HG03039 (cell line): ENCODE results near the gene FAM72D.
"Not testable (repeated sequence)": the region's sequence is repeated elsewhere in the genome, so short reads cannot be mapped to it uniquely, and the experiment has no call there.

Source experiments
- ATAC-seq: cut with Tn5 transposase; IDR thresholded peaks from one replicate; pipeline ENCODE4 v1.9.1; 2021; ENCODE audit warnings: mild to moderate bottlenecking, moderate library complexity; ENCODE audit not compliant: unreplicated experiment

The FAM72D gene

GRCh38 chr1:145144264-145144913 lies 48.6 kb downstream of the FAM72D start:
- not testable (repeated sequence) for ATAC-seq

- ATAC-seq = not testable (repeated sequence)
These were observed 50.5 kb downstream of the FAM72D start for GRCh38 chr1:145146308-145146707.

GRCh38 chr1:145147172-145147571 lies 51.4 kb downstream of the FAM72D start:
- ATAC-seq = not testable (repeated sequence)

GRCh38 chr1:145155421-145155820 lies 59.6 kb downstream of the FAM72D start:
- not testable (repeated sequence) for ATAC-seq

- ATAC-seq = not testable (repeated sequence)
These were observed 60.1 kb downstream of the FAM72D start for GRCh38 chr1:145155873-145156272.

- ATAC-seq = not testable (repeated sequence)
These were observed 61.3 kb downstream of the FAM72D start for GRCh38 chr1:145156891-145157610.

GRCh38 chr1:145157715-145158114 lies 61.9 kb downstream of the FAM72D start:
- not testable (repeated sequence) for ATAC-seq

- not testable (repeated sequence) for ATAC-seq
These were observed 65.4 kb downstream of the FAM72D start for GRCh38 chr1:145161046-145161752.
